ENCODE data around the gene TAF9B.
"Not testable (repeated sequence)": the region's sequence is repeated elsewhere in the genome, so short reads cannot be mapped to it uniquely, and the experiment has no call there.

TAF9B gene

DNA sequence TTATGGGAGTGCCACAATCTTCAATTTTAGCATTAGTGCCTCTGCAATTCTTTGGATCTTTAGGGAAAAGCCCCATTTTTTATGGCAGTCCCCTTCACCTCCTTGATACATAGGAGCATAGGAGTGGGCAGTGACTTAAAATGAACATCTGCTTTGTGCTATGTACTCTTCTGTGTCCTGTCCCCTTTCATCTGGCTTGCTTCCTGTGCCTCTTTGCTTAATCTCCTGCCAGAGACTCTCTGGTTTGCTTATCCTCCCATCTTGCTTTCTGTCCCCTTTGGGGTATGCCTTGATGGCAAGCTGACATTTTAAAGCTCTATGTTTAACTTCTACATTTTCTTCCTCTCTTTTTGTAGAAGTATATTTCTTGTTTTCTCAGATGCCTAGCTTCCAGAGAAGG is 23.1 kb downstream of the TAF9B start:
- DNase-seq (ENCODE audit: low read depth), result no peak

DNA sequence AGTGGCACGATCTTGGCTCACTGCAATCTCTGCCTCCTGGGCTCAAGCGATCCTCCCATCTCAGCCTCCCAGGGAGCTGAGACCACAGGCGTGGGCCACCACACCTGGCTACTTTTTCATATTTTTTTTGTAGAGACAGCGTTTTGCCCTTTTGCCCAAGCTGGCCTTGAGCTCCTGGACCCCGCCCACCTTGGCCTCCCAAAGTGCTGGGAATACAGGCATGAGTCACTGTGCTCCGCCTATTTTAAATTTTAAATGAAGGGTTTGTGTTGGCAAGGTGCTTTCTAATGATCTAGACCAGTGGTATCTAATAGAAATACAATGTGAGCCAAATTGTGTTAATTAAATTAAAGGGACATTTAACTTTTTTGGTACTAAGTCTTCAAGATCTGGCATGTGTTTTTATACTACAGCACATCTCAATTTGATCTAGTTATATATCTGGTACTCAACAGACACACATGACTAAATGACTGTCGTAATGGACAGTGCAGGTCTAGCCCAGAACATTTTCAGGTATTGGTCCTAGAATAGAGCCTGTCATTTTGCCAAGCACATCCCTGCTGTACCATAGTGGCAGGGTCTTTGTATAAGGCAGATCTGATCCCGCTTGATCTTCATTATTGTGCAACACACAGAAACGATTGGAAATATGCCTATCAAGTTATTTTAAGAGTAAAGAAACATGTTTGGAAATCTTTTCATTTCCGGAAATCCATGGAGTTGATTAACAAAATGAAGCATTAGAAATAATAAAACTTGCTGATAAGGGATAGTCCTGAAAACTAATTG is 28.1 kb downstream of the TAF9B start:
- no peak for DNase-seq (ENCODE audit: low read depth)

DNA sequence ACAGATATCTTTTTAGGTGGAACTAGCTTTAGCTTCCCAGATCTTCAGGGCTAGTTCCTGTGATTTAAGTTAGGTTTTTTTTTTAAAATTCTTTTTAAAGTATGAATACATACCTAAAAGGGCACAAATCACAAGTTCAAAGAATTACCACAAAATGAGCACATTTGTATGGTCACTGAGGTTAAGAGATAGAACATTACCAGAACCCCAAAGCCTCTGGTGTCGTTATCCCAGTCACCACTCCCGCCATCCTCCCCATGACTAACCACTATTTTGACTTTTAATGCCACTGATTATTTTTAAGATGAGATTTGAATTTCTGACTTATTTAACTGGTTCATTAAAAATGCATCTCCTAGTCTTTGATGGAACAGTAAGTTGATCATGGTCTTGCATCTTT is 30.0 kb downstream of the TAF9B start:
- DNase-seq (ENCODE audit: low read depth), result no peak

DNA sequence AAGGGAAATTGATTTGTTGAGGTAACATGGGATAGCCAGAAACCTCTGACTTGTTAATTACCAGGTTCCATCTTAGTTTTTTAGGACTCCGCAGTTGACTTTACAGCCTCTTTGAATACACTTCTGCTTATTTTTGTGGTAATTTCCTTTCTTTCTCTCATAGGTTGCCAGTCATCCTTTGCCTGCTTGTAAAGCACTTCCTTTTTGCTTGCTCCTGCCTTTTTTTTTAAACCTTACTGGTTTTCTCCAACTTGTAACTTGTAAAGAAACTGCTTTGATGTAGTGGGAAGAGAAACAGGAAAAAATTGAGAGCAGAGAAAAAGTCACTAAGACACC is 32.8 kb downstream of the TAF9B start:
- no peak for DNase-seq (ENCODE audit: low read depth)

DNA sequence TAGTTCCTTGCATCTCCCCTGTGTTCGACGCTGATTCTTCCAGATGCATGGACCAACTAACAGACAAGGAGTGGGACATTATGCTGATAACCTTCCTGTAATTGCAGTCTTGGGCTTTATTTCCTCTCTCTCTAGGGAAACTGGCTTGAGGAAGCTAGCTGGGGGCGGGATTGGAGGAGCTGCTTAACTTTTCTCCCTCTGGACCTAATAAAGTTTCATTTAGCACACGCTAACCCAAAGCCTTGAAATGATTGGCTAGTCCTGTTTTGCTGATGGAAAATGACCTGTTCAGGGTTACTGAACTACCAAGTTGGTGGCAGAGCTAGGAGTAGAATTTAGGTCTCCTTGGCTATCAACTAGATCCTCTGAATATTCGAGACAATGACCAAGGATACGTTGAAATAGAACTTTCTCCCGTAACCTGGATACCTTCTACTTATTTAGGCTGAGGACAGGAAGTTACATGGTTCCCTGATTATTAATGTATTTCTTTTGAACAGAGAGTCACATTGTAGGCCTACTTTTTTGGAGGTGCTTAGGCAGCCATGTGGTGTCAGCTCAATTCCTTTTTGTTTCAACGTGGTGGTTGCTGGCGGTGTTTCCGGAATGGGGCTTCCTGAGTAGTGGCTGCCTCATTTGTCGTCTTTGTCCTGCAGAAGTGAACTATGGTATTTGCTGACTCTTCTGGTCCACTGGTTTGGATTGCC is 33.4 kb downstream of the TAF9B start:
- DNase-seq (ENCODE audit: low read depth), result no peak

DNA sequence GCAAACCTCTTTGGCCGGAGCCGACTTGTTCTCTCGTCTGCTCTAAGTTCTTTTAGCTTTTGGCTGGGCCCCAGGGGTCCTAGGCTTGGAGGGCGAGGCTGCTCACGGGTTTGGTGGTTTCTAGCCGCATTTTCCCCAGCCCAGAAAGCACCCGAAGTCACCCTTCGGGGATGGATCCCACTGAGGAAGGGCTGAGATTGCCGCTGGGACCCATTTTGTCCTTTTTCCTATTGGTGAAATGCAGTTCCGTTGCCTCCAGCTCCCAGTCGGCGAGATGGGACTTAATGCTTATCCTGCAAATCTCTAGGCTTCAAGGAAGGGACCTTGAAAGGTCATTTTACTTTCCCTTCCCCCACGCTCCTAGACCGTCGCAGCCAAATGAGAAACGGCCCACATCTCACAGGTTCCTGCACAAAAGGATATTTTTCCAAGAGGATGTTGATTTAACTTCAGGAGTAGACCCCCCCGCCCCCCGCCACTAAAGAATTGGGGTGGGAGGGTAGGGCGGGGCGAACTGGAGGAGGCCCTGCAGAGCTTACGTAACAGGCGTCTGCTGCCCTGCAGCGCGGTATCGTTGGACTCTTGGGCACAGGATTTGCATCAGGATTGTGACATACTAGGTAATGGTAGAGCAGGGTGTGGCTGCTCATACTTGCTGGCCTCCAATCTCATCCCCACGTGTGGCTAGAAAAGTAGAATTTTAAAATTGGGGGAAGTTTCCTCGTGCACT is 34.8 kb downstream of the TAF9B start:
- DNase-seq (ENCODE audit: low read depth), result no peak

DNA sequence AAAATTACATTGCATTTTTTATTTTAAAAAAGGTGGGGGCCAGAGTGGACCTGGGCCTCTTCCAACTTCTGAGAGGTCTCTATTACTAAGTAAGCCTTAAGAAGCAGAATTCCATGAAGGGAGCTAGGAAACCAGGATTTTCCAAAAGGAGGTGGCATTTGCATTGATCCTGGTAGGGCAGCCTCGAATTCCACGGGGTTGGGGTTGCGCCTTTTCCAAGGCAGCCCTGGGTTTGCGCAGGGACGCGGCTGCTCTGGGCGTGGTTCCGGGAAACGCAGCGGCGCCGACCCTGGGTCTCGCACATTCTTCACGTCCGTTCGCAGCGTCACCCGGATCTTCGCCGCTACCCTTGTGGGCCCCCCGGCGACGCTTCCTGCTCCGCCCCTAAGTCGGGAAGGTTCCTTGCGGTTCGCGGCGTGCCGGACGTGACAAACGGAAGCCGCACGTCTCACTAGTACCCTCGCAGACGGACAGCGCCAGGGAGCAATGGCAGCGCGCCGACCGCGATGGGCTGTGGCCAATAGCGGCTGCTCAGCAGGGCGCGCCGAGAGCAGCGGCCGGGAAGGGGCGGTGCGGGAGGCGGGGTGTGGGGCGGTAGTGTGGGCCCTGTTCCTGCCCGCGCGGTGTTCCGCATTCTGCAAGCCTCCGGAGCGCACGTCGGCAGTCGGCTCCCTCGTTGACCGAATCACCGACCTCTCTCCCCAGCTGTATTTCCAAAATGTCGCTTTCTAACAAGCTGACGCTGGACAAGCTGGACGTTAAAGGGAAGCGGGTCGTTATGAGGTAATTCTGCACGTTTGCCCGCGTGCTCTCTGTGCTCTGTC is 35.6 kb downstream of the TAF9B start, which contains the start of gene PGK1:
Gene PGK1, plus strand, starts transcription at position 626 of the 824 bp plus-strand sequence. Its CDS starts 93 bp downstream, at position 719.
- peak; percentile 81 for DNase-seq (ENCODE audit: low read depth)

DNA sequence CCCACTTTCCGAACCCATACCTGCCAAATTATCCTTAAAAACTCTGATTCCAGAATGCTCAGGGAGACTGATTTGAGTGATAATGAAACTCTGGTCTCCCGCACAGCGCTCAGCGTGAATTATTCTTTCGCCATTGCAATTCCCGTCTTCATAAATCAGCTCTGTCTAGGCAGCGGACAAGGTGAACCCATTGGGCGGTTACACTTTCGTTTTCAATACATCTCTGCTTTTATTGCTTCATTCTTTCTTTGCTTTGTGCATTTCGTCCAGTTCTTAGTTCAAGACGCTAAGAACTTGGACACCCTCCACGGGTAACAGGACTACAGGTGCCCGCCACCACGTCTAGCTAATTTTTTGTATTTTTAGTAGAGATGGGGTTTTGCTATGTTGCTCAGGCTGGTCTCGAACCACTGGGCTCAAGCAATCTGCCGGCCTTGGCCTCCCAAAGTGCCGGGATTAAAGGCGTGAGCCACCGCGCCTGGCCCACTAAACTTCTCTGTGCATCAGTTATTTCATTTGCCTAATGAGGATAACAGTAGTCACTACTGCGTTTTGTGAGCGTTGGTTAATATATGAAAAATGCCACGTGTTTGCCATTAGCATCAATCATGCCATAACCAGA is 36.3 kb downstream of the TAF9B start:
- DNase-seq (ENCODE audit: low read depth), result no peak

DNA sequence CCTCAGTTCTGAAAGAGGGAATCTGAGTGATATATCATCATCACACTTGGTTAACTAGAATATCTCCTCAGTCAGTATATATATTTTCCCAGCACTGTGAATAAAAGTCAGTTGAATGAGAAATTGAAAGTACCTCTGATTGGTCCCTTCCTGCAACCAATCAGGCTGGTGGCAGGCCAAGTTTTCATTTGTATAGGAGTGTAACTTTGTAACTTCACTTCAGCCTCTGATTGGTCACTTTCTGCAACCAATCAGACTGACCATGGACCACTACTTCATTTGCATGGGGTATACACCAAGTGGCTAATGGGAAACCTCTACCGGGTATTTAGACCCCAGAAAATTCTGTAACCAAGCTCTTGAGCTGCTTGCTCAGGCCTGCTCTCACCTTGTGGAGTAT is 37.4 kb downstream of the TAF9B start:
- DNase-seq (ENCODE audit: low read depth), result no peak

DNA sequence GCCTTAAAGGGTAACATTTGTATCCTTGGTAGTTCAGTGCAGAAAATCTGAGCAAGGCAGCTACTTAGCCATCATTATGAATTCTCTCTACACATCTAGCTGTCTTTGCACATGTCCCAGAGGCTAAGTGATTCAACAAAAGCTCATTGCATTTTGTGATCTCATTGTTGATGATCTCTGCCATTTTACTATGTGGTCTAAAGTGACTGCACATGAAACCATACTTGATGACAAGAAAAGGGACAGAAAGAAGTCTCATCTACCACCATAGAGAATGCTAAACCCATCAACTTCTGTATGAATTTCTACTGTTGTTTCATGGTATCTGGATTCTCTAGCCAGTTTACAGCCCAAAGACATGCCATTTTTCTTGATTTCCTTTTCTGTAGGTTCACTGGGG is 41.3 kb downstream of the TAF9B start:
- DNase-seq (ENCODE audit: low read depth), result no peak

DNA sequence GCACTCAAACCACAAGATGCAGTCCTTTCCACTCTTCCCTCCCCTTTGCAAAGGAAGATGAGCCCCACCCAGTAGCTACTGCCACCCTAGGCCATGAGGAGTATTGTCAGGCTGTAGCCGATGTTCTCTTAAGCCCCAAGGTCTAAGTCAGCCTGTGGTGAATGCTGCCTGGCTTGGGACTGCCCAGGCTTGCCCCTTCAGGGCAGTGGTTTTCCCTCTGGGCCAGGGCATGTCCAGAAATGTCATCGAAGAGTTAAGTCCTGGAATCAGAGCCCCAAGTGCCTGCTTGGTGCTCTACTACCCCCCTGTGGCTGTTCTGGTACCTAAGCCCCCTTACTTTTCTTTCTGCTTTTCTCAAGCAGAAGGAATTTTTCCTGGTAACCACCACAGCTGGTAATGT is 47.2 kb downstream of the TAF9B start:
- DNase-seq (ENCODE audit: low read depth), result no peak

DNA sequence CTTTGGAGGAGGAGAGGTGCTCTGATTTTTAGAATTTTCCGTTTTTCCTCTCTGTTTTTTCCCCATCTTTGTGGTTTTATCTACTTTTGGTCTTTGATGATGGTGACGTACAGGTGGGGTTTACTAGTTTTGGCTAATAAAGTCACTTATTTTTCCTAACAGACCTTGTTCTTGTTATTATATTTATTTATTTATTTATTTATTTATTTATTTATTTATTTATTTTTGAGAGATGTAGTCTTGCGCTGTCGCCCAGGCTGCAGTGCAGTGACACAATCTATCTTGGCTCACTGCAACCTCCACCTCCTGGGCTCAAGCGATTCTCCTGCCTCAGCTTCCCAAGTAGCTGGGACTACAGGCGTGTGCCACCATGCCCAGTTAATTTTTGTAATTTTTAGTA is 58.0 kb downstream of the TAF9B start:
- DNase-seq (ENCODE audit: low read depth), result not testable (repeated sequence)
